Measurements from ENCODE around the gene FAM83B. TPM values are rescaled to one million over a fixed set of nuclear protein-coding genes. Genes with fewer than 3 reads are reported as not detected.

FAM83B gene
- total RNA-seq, 4 donors from 2014 or later = 116 to 152 (median 129) TPM

DNA sequence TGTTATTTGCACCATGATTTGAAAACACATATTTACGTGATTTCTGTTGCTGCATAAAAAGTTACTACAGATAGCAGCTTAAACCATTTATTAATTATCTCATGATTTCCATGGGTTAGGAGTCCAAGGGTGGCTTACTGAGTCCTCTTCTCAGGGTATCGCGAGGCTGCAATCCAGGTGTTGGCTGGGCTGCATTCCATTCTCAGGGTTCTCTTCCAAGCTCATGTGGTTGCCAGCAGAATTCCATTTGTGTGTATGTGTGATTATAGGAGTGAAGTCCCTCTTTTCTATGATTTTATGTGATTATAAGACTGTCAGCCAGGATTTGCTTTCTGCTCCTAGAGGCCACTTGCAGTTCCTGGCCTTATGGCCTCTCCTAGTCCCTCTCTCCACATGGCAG lies 135.1 kb downstream of the FAM83B start:
- no peak overlapping the region for H3K4me3 ChIP-seq (ENCODE audit: low read depth, poor library complexity, severe bottlenecking)
- intact Hi-C loops (cut with DNase I; ENCODE audit: low total_unique reads) = no loop called here
- TF ChIP-seq, protein P1, sequence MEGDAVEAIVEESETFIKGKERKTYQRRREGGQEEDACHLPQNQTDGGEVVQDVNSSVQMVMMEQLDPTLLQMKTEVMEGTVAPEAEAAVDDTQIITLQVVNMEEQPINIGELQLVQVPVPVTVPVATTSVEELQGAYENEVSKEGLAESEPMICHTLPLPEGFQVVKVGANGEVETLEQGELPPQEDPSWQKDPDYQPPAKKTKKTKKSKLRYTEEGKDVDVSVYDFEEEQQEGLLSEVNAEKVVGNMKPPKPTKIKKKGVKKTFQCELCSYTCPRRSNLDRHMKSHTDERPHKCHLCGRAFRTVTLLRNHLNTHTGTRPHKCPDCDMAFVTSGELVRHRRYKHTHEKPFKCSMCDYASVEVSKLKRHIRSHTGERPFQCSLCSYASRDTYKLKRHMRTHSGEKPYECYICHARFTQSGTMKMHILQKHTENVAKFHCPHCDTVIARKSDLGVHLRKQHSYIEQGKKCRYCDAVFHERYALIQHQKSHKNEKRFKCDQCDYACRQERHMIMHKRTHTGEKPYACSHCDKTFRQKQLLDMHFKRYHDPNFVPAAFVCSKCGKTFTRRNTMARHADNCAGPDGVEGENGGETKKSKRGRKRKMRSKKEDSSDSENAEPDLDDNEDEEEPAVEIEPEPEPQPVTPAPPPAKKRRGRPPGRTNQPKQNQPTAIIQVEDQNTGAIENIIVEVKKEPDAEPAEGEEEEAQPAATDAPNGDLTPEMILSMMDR (IDR thresholded peaks at IDR 0.05) = no peak
- no peak for TF ChIP-seq POLR2A (IDR thresholded peaks at IDR 0.05)
- 41 to 47% methylated on average over 3 of the region's 3 CpGs for WGBS, 2 donors
- no peak for DNase-seq (ENCODE audit: low spot score in 2 of 2)

DNA sequence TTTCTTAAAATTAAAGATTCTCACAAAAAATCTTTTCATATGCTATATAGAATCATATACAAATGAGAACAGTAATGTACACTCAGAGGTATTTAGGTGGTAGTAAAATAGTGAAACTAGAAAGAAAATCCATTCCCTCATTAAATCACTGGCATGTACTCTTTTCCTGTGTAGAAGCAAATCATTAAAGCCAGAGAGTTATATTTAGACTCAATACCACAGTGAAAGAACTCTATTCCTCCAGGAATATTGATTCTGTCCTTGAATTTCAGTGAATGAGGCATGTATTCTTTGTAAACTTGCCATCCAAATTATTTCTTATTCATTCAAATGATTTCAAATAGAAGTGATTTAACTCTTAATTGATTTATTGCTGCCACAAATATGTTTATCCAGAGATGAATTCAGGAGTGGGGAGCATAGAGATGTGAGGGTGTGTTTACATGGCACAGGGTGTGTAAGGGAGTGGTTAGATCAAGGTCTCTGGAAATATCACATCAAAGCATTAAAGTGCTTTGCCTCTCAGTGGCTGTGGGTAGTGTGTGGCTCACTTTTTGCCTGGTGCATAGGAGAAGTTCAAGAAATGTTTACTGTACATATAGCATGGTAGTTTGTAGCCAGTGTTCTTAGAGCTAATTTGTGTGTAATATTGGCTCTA lies 141.2 kb downstream of the FAM83B start:
- no peak for TF ChIP-seq POLR2A (IDR thresholded peaks at IDR 0.05)
- TF ChIP-seq, protein P1 (IDR thresholded peaks at IDR 0.05) = no peak
- no peak for DNase-seq (ENCODE audit: low spot score in 2 of 2)
- intact Hi-C loops (cut with DNase I; ENCODE audit: low total_unique reads) = no loop called here
- no peak overlapping the region for H3K4me3 ChIP-seq (ENCODE audit: low read depth, poor library complexity, severe bottlenecking)

DNA sequence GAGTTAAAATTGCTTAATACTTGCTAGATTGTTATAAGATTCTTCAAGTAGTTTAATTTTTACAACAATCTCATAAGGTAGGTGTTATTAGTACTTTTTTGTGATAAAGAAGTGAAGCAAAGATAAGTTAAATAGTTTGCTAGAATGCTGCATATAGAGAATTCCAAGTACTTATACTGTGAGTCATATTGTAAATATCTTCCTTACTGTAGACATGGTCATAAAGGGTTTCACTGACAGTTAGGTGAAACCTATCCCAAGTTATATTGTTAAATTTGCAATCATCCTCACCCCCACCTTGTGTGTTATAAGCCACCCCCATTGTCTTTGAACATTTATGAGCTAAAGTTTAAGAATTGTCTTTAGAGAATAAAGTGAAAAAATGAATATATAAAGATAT lies 142.0 kb downstream of the FAM83B start:
- intact Hi-C loops (cut with DNase I; ENCODE audit: low total_unique reads) = no loop called here
- TF ChIP-seq, protein P1 (IDR thresholded peaks at IDR 0.05) = no peak
- TF ChIP-seq POLR2A (IDR thresholded peaks at IDR 0.05) = no peak
- DNase-seq (ENCODE audit: low spot score in 2 of 2) = no peak
- H3K4me3 ChIP-seq (ENCODE audit: low read depth, poor library complexity, severe bottlenecking) = no peak overlapping the region

DNA sequence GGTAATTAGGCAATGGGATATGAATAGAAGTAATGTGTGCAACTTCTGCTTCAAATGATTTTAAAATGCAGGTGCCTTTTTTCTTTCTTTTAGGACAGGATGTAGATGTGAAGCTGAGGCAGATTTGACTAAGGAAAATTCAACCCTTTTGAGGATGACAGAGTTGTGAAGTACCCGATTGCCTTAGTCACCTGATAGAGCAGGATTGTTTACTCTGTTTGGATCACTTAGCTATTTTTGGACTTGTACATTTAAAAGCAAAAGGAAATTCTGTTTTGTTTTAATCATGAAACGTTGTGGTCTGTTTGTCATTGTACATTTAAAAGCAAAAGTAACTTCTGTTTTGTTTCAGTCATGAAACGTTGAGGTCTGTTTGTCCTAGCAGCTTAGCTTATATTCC lies 143.4 kb downstream of the FAM83B start:
- TF ChIP-seq, protein P1 (IDR thresholded peaks at IDR 0.05) = no peak
- TF ChIP-seq POLR2A (IDR thresholded peaks at IDR 0.05) = no peak
- 37 to 41% methylated on average over 3 of the region's 3 CpGs for WGBS, 2 donors
- H3K4me3 ChIP-seq (ENCODE audit: low read depth, poor library complexity, severe bottlenecking) = no peak overlapping the region
- no peak for DNase-seq (ENCODE audit: low spot score in 2 of 2)
- intact Hi-C loops (cut with DNase I; ENCODE audit: low total_unique reads) = no loop called here
